ENCODE data around the gene KRTAP13-3.

The KRTAP13-3 gene

GRCh38 chr21:30425826-30426225, at the start of gene KRTAP13-3:
TSS of gene KRTAP13-3 (minus strand) at chr21:30425926. CDS start at chr21:30425912, 14 bp downstream.
- in situ Hi-C loops (cut with HindIII; ENCODE audit: low sequenced_read_pairs): no loop called here

DNA sequence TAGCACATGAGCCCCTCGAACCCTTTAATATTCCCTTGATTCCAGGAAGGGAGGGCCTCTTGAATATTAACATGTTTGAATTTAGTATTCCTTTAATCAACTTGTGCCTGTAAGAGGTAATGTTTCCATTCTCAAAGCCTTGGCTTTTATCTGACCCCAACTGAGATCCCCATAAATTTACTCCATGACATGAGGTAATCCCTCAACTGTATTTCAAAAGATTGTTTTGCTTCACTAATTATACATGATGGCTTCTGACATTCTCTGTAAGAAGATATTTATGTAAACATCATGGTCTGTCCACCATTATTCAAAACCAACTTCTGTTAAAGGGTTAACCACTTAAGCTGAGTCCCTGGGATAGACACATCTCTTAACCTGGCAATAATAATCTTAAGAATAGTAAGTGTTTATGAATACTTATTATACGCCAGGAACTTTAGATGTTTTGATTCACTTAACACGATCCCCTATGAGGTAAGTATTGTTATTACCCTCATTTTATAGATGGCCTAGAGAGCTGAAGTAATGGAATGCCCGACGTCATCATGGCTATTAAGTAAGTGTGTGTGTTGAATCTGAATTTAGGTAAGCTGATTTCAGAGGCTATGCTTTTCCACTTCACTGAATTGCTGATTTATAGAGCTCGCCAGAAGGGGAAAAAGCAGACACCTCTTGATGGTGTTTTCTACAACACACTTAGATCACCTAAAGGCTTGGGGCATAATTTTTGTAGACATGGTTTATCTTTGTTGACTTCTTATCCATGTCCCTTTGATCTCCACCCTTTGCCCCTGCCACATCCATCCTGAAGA, 43.4 kb upstream of the KRTAP13-3 start:
- in situ Hi-C loops (cut with HindIII; ENCODE audit: low sequenced_read_pairs): no loop called here

- in situ Hi-C loops (cut with HindIII; ENCODE audit: low sequenced_read_pairs): no loop called here
Observed at GRCh38 chr21:30463713-30464112, 38.0 kb upstream of the KRTAP13-3 start.

DNA sequence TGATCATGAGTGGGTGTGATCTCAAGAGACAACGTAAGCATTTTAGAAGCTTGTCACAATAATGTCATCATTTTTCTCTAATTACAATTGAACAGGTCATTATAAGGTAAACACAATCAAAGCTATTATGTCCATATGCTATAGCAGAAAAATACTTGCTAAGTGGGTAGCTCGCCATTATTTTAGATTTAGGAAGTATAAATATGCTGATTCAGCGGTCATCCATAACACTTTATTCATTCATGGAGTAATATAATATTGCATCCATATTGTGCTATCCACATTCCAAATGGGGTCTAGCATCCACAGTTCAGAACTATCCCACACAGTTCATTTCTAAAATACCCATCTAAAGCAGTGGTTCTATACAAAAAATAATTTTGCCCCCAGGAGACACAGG, 22.8 kb upstream of the KRTAP13-3 start:
- in situ Hi-C loops (cut with HindIII; ENCODE audit: low sequenced_read_pairs): no loop called here

- in situ Hi-C loops (cut with HindIII; ENCODE audit: low sequenced_read_pairs): no loop called here
Observed at GRCh38 chr21:30447056-30447455, 21.3 kb upstream of the KRTAP13-3 start.

DNA sequence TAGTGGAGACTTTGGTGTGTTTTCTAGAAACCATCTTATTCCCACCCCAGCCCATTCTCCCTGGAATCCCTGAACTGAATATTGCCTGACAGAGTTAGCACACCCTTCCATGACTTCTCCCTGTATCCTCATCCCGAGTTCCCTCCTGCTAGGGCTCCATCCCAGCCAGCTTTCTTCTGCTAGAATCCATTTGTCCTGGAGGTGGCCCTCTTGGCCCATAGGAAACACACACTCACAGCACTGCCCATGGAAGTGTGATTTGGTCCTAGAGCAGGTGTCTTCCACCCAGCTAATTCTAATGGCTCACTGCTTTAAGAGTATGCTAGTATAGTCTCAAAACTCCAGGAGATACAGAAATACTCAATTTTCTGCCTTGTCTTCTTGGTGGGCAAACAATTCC, 18.5 kb upstream of the KRTAP13-3 start:
- in situ Hi-C loops (cut with HindIII; ENCODE audit: low sequenced_read_pairs): no loop called here

DNA sequence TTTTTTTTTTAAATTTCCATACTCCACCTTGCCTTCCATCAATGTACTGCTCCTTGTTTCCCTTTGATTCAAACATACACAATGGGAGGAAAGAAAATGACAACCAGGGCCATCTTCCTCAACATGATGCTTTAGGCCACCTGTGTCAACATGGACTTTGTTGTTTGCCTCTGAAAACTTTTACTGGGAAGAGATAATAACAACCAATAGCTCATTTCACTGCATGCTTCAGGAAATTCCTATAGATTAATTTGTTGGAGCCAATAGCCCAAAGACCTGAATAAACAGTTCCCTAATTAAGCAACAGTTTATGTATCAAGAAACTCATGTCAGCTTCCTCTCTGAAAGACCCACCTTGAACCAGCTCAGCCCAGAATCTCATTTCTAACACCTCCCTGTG, 17.5 kb upstream of the KRTAP13-3 start:
- in situ Hi-C loops (cut with HindIII; ENCODE audit: low sequenced_read_pairs): no loop called here

DNA sequence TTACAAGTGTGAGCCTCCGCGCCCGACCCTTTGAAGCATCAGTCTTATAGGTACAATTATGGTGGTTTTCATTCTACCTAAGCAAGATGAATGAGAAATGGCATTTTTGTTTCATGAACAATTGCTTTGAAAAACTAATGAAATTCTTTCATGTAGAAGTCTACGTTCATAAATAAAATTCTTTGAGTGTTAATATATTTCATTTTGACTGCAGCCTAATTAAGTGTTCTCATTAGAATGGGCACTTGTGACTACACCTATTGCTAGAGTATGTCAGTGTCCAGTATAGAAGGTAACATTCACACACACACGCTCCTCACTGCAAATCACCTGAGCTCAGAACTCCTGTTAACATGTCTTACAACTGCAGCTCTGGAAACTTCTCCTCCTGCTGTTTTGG, 14.2 kb upstream of the KRTAP13-3 start, which contains the start of gene KRTAP15-1:
Gene KRTAP15-1 (plus strand): TSS at position 301 of the 400 bp plus-strand sequence. CDS start 53 bp downstream, at position 354.
- in situ Hi-C loops (cut with HindIII; ENCODE audit: low sequenced_read_pairs): no loop called here

DNA sequence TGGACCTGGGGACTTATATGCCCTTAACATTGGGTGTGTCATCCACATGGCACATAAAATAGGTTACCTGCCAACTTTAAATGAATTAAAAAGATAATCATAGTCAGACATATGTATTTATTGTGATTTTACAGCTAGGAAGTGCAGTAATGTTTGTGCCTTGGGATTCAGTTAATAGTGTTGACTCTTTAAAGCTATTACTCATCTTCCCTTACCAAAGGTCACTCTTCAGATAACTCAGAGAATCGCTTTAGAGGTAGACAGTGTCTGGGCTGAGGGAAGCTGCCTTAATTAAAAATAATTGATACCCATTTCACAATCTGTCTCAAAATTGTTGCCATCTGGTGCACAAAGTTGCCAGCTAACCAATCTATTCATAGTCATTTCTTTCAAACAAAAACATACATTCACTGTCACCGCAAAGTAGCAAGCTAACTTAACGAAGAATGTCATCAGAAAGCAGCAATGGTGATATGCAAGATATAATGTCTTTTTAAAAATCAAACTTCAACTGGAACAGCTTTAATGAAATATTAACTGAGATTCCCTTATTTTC, 11.4 kb upstream of the KRTAP13-3 start:
- in situ Hi-C loops (cut with HindIII; ENCODE audit: low sequenced_read_pairs): no loop called here

- in situ Hi-C loops (cut with HindIII; ENCODE audit: low sequenced_read_pairs): no loop called here
Observed at GRCh38 chr21:30434033-30434631, 8.4 kb upstream of the KRTAP13-3 start.

GRCh38 chr21:30430170-30430655, 4.5 kb upstream of the KRTAP13-3 start, which contains the start of gene KRTAP13-4:
TSS of gene KRTAP13-4 (plus strand) at chr21:30430220. CDS start at chr21:30430276, 56 bp downstream.
- in situ Hi-C loops (cut with HindIII; ENCODE audit: low sequenced_read_pairs): no loop called here

DNA sequence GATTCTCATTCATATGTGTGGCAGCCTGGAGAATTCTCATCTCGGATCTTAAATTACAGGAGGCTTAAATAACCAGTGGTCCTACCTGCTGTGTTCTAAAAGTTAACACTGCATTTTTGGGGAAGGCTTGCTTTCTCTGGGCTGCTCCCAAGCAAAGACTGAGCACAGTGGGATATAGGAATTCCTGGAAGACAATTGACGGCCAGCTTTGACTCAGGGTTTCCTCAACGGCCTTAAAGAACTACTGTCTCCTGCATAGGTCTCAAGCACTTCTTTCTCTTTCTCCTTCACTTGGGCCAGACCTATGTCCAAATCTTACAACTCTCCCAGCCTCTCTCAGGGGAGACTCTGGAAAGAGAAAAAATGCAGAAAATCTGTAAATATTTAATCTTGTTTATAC, 1.0 kb upstream of the KRTAP13-3 start:
- in situ Hi-C loops (cut with HindIII; ENCODE audit: low sequenced_read_pairs): no loop called here

- in situ Hi-C loops (cut with HindIII; ENCODE audit: low sequenced_read_pairs): no loop called here
Observed at GRCh38 chr21:30415993-30416392, 9.7 kb downstream of the KRTAP13-3 start.

GRCh38 chr21:30408782-30409494, 16.8 kb downstream of the KRTAP13-3 start:
- in situ Hi-C loops (cut with HindIII; ENCODE audit: low sequenced_read_pairs): no loop called here

DNA sequence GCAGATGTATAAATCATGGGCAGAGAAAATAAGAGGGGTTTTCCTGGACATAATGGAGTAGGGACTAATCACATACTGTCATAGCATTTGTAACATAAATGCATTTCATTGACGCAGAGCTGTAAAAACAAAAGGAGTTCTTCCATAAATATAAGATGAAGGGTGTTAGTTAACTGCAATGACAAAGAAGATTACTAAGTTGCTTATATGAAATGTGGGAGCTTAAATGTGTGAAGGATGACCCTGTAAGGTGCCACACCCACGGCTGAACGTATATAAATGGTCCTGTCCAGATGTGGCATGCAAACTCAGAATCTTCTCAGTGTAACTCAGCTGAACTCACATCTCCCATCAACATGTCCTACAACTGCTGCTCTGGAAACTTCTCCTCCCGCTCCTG, 30.0 kb downstream of the KRTAP13-3 start, which contains the start of gene KRTAP13-1:
Gene KRTAP13-1 (plus strand): TSS at position 301 of the 400 bp plus-strand sequence. CDS start 56 bp downstream, at position 357.
- in situ Hi-C loops (cut with HindIII; ENCODE audit: low sequenced_read_pairs): no loop called here

DNA sequence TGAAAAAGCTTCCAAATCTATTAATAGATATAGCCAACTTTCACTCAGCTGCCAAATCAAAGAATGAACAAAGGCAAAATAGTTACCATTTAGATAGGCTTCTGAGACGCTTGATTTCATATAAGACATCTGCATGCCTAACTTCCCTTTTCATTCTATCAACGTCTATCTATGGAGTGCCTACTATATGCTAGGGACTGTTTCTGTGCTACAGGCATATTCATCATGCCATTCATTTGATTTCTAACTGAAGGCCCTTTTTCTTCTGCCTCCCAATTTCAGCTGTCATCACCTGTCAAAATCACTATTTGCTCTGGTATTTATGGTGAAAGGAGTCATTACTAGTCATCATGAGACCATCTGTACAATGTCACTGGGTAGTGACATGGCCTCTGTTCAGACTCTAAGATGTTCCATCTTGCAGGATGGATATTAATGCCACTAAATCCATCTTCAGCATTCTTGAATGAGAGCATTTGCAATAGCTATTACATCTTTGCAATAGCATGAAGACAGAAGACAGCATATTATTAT, 34.2 kb downstream of the KRTAP13-3 start:
- in situ Hi-C loops (cut with HindIII; ENCODE audit: low sequenced_read_pairs): no loop called here

DNA sequence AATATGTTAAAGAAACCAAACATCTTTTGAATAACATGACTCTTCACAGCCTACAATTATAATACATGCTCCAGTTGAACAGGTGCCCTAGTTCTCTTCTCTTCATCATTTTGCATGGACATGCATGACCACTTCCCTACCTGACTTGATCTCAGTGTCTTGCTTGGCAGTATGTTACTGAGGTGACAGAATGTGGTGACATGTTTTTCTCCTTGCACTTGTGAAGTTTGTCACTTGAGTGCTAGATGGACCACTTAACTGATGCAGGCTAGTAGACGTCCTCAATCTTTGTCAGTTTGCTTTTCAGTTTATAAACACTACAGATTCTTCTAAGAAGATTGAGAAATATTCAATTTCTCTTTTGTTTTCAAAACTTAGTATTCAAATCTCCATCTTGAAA, 43.5 kb downstream of the KRTAP13-3 start:
- in situ Hi-C loops (cut with HindIII; ENCODE audit: low sequenced_read_pairs): no loop called here

Measured in DLD1 (cell line).